ENCODE data around the gene THRB. TPM values are rescaled to one million over a fixed set of nuclear protein-coding genes. Genes with fewer than 3 reads are reported as not detected.

The THRB gene
- total and polyA plus RNA-seq, 9 of the 15 experiments (the other 6 are each of a cell fraction or from before 2014, with no cell fraction given): 1.7 to 14.9 (median 6.9) TPM

DNA sequence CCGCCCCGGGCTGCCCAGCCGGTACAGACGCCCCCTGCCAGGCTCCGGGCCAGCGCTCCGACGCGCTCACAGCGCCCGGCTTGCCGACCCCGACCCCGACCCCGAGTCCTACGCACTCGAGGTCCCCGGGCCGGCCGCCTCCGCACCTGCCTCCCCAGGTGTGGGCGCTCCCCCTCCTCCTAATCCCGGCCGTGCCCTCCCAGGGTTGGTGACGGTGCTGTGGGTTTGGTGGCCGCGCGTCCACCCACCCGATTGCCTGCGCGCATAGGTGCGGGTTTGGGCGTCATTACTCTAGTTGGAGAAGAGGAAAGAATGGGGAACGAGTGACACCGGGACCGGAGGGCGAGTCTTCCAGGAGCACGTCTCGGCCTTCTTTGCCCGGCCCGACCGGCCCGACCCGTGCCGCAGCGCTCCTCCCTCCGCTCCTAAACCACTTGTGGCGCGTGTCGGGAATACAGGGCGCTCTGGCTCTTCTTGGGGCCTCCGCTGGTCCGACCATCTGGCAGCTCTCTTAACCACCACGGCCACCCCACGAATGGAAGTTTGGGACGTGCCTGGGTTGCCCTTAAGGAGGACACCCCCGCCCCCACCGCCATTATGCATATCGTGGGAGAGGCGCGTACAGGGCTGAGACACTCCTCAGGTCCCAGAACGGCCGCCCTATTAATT is 810 bp upstream of the THRB start (continued):
- TF ChIP-seq NR4A1 (CRISPR knock-in tag; IDR thresholded peaks at IDR 0.05): no peak
- peak; percentile 18 for TF ChIP-seq NR4A1 (tag; IDR thresholded peaks at IDR 0.05)
- TF ChIP-seq CREM (IDR thresholded peaks at IDR 0.05; ENCODE audit: low read depth): peak; percentile 75; the same call in 1 of the 2 replicates
- peak; percentile 56; the same call in 1 of the 2 replicates for TF ChIP-seq MYNN (IDR thresholded peaks at IDR 0.05)
- no peak for TF ChIP-seq MYNN (CRISPR knock-in tag; IDR thresholded peaks at IDR 0.05)
- no peak for TF ChIP-seq JUN (IDR thresholded peaks at IDR 0.05; ENCODE audit: borderline replicate concordance, low read depth, low read length)
- 0 out of 2 replicates have a peak, but pooled peaks have one; percentile 49 for TF ChIP-seq JUN (CRISPR knock-in tag; IDR thresholded peaks at IDR 0.05; ENCODE audit: borderline replicate concordance)
- peak; percentile 34; the same call in 1 of the 2 replicates for TF ChIP-seq TEAD4 (IDR thresholded peaks at IDR 0.05; ENCODE audit: low read length)
- TF ChIP-seq TEAD4 (CRISPR knock-in tag; IDR thresholded peaks at IDR 0.05; ENCODE audit: borderline replicate concordance): no peak
- TF ChIP-seq POLR2B (IDR thresholded peaks at IDR 0.05; ENCODE audit: low read depth, partially characterized antibody): peak; percentile 56
- TF ChIP-seq ELF2 (CRISPR knock-in tag; IDR thresholded peaks at IDR 0.05): 0 out of 2 replicates have a peak, but pooled peaks have one; percentile 13
- TF ChIP-seq, protein P1, sequence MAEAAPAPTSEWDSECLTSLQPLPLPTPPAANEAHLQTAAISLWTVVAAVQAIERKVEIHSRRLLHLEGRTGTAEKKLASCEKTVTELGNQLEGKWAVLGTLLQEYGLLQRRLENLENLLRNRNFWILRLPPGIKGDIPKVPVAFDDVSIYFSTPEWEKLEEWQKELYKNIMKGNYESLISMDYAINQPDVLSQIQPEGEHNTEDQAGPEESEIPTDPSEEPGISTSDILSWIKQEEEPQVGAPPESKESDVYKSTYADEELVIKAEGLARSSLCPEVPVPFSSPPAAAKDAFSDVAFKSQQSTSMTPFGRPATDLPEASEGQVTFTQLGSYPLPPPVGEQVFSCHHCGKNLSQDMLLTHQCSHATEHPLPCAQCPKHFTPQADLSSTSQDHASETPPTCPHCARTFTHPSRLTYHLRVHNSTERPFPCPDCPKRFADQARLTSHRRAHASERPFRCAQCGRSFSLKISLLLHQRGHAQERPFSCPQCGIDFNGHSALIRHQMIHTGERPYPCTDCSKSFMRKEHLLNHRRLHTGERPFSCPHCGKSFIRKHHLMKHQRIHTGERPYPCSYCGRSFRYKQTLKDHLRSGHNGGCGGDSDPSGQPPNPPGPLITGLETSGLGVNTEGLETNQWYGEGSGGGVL (CRISPR knock-in tag; IDR thresholded peaks at IDR 0.05): no peak
- TF ChIP-seq, protein P2, sequence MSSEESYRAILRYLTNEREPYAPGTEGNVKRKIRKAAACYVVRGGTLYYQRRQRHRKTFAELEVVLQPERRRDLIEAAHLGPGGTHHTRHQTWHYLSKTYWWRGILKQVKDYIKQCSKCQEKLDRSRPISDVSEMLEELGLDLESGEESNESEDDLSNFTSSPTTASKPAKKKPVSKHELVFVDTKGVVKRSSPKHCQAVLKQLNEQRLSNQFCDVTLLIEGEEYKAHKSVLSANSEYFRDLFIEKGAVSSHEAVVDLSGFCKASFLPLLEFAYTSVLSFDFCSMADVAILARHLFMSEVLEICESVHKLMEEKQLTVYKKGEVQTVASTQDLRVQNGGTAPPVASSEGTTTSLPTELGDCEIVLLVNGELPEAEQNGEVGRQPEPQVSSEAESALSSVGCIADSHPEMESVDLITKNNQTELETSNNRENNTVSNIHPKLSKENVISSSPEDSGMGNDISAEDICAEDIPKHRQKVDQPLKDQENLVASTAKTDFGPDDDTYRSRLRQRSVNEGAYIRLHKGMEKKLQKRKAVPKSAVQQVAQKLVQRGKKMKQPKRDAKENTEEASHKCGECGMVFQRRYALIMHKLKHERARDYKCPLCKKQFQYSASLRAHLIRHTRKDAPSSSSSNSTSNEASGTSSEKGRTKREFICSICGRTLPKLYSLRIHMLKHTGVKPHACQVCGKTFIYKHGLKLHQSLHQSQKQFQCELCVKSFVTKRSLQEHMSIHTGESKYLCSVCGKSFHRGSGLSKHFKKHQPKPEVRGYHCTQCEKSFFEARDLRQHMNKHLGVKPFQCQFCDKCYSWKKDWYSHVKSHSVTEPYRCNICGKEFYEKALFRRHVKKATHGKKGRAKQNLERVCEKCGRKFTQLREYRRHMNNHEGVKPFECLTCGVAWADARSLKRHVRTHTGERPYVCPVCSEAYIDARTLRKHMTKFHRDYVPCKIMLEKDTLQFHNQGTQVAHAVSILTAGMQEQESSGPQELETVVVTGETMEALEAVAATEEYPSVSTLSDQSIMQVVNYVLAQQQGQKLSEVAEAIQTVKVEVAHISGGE (CRISPR knock-in tag; IDR thresholded peaks at IDR 0.05): peak in 1 of 3 experiments; percentile 71; a peak in 1 of 6 replicates
- no peak for TF ChIP-seq NCOA1 (IDR thresholded peaks at IDR 0.05; ENCODE audit: low read depth)
- TF ChIP-seq ZFX (CRISPR knock-in tag; IDR thresholded peaks at IDR 0.05): peak; percentile 93
- TF ChIP-seq PCBP1 (IDR thresholded peaks at IDR 0.05; ENCODE audit: low read depth, low read length, poor library complexity, severe bottlenecking): peak; percentile 65
- TF ChIP-seq HIVEP1 (CRISPR knock-in tag; IDR thresholded peaks at IDR 0.05): no peak
- TF ChIP-seq KAT7 (CRISPR knock-in tag; IDR thresholded peaks at IDR 0.05; ENCODE audit: borderline replicate concordance): 0 out of 2 replicates have a peak, but pooled peaks have one; percentile 15
- TF ChIP-seq, protein P3, sequence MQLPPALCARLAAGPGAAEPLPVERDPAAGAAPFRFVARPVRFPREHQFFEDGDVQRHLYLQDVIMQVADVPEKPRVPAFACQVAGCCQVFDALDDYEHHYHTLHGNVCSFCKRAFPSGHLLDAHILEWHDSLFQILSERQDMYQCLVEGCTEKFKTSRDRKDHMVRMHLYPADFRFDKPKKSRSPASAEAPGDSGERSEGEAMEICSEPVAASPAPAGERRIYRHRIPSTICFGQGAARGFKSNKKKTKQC (CRISPR knock-in tag; IDR thresholded peaks at IDR 0.05): peak; percentile 83; the same call in 1 of the 2 replicates
- TF ChIP-seq, protein P4, sequence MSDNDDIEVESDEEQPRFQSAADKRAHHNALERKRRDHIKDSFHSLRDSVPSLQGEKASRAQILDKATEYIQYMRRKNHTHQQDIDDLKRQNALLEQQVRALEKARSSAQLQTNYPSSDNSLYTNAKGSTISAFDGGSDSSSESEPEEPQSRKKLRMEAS (CRISPR knock-in tag; IDR thresholded peaks at IDR 0.05): peak; percentile 59
- TF ChIP-seq ZNF24 (IDR thresholded peaks at IDR 0.05): peak; percentile 24; the same call in 1 of the 2 replicates
- peak; percentile 90; the same call in 1 of the 2 replicates for TF ChIP-seq GTF2E2 (tag; IDR thresholded peaks at IDR 0.05)

Data from K562 (cell line).